ENCODE measurements around the gene THSD7A.

The THSD7A gene

GRCh38 chr7:11831736-11832495 is at the start of gene THSD7A:
Gene THSD7A, minus strand, starts transcription at chr7:11832198. Its CDS starts 252 bp downstream, at chr7:11831946.
- no peak for DNase-seq (ENCODE audit: low read depth)

DNA sequence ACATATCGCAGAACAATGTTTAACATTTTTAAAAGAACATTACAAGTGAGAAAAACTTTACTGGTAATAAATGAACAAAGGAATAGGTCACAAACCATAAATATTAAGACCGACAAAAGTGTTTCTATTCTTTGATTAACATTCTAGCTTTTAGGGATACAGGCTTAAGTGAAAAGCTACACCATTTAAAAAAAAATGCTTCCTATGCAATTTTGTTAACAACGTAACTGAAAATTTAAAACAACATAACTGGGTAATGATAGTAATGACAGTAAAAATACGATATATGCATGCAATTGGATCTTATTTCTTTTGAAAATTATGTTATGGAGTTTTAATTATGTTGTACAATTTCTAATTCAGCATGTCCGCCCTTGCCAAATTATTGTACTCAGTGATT is 49.7 kb upstream of the THSD7A start:
- no peak for DNase-seq (ENCODE audit: low read depth)

GRCh38 chr7:11875635-11876034 is 43.6 kb upstream of the THSD7A start:
- no peak for DNase-seq (ENCODE audit: low read depth)

GRCh38 chr7:11865671-11866070 is 33.7 kb upstream of the THSD7A start:
- DNase-seq (ENCODE audit: low read depth): no peak

DNA sequence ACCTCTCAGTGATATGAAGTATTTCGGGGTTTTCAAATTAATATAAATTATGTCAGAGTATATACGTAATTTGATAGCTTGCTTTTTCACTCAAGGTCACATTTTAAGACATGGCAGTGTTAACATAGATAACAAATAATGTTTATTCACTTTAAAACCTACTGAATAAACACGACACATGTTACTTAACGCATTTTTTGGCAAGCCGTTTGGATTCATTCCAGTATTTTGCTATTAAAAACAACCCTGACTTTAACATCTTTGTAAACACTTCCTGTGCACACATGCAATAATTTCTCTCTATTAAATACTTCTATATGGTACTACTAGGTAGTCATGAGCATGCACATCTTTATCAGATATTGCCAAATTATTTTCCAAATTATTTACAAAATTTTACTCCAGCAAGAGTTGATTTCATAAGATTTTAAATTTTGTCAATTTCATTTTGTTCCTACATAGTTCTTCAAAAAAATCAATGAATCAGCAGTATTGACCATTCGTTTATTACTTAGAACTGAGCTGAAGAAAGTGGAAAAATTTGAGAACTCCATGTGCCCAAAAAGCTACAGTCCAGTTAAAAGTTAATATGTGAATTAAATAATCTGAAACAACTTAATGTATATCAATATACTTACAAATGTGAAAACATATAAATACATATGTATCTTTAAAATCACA is 26.8 kb upstream of the THSD7A start:
- DNase-seq (ENCODE audit: low read depth): no peak

DNA sequence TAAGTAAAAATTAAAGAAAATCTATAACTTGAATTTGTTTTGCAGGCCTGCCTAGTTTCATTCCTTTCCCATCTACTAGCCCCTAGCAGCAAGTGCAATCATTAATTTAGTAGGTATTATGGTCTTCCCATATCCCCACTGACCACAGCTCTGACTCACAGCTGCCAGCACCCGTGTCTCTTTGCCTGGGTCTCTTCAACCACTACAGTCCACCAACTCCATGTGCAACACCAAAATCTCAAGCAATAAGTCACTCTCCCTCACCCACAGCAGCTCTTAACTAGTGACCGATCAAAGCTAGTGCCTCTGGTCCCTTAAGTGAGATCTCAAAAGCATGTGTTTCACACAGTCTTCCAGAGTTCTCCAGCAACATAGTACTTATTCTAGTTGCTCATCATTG is 26.0 kb upstream of the THSD7A start:
- no peak for DNase-seq (ENCODE audit: low read depth)

DNA sequence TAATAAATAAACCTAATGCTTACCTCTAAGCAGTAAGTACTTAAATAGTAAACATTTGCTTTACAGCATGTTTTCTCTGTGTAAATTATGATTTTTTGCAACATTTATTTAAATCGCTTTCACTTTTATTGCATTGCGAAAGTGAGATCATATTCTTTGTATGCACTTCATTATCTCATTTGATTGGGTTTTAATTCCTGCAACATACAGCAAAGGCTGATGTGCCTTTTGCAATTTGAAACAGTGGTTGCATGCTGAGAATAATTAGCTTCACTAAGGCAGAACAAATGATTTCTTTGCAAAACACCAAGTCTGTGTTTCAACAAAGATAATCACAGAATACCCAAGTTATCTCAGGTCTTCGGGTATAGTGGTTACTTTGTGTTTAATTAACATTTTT is 16.3 kb upstream of the THSD7A start:
- DNase-seq (ENCODE audit: low read depth): no peak

- no peak for DNase-seq (ENCODE audit: low read depth)
These were observed 15.3 kb upstream of the THSD7A start for GRCh38 chr7:11847336-11847735.

GRCh38 chr7:11846361-11846955 is 14.5 kb upstream of the THSD7A start:
- DNase-seq (ENCODE audit: low read depth): no peak

GRCh38 chr7:11843113-11843765 is 11.2 kb upstream of the THSD7A start:
- no peak for DNase-seq (ENCODE audit: low read depth)

DNA sequence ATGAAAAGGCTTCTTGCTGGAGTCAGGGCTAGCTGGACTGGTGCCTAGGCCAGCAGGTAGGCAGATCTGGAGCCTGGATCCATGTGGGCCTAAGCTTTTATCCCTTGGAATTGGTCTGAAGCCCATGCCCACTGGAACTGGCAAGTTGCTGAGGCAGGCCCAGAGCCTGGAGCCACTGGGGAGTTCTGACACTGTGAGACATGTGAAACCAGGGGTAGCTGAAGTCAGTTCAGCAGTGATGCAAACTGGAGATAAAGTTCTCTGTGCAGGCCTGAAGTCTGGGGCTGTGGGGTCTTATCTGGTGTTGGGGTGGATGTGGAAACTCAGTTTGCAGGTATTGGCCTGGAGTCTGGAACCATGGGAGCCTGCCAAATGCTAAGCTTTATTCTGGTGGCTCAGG is 9.7 kb upstream of the THSD7A start:
- DNase-seq (ENCODE audit: low read depth): no peak

DNA sequence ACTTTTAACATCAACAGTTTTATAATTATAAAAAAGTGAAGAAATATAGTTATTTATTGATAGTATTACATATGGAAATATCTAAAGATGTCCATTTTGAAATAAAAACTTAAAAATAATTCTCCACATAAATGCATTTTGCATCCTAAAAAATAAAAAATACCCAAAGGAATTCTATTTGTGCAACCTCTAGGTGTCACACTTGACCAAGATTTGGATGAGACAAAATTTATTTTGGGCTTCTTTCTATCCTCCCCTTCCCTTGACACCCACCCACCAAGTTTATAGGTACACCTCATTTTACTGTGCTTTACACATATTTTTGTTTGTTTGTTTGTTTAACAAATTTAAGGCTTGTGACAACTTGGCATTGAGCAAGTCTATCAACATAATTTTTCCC is 3.3 kb upstream of the THSD7A start:
- no peak for DNase-seq (ENCODE audit: low read depth)

GRCh38 chr7:11833431-11833830 is 1.4 kb upstream of the THSD7A start:
- no peak for DNase-seq (ENCODE audit: low read depth)

- DNase-seq (ENCODE audit: low read depth): no peak
These were observed 752 bp downstream of the THSD7A start for GRCh38 chr7:11831156-11831735.

DNA sequence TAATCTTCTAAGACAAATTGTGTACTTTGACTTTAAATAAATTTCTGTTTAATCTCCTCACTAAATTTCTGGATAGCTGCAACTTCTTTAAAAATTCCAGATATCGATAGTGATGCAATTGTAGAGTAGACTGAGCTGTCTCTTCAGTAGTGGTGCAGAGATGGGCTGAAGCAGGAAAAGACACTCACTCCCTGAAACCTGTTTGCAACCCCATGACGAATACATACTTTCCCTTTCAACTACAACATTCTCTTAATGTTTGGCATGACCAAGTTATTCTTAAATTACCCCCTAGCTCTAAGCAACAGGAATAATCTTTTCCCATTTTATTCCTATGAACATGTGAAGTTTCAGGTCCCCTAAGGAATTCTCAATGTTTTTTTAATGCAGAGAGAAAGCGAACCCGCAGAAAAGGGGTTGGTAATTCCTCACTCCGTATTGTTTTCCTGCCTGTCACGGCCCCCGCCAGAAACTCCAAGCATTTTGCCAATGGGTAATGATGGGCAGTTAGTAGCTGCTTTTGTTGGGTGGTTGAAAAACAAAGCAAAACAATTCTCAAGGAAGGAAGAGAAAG is 1.3 kb downstream of the THSD7A start:
- DNase-seq (ENCODE audit: low read depth): no peak

DNA sequence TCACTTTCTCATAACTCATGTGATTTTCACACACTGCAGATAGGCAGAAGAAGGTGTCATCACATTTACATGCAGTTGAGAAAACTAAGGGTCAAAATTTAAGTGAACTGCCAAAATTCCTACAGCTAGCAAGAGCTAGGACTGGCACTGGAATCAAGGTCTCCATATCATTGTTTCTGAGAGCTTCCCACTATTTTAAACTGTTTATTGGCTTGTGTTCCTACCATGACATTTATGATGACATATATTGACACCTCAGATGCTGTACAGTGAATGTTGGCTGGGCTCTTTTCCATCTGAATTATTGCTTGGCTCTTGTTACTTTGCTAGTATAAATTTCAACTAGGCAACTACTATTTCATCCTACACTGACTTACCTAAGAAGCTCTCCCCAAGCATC is 2.0 kb downstream of the THSD7A start:
- no peak for DNase-seq (ENCODE audit: low read depth)

- no peak for DNase-seq (ENCODE audit: low read depth)
These were observed 12.1 kb downstream of the THSD7A start for GRCh38 chr7:11819947-11820346.

DNA sequence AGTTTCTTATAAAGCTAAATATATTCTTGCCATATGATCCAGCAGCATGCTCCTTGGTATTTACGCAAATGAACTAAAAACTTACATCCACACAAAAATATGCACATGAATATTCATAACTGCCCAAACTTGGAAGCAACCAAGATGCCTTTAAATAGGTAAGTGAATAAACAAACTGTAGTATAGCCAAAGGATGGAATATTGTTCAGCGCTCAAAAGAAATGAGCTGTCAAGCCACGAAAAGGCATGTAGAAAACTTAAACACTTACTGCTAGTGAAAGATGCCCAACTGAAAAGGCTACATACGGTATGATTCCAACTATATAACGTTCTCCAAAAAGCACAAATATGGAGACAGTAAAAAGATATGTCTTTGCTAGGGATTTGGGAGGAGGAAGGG is 12.7 kb downstream of the THSD7A start:
- no peak for DNase-seq (ENCODE audit: low read depth)

DNA sequence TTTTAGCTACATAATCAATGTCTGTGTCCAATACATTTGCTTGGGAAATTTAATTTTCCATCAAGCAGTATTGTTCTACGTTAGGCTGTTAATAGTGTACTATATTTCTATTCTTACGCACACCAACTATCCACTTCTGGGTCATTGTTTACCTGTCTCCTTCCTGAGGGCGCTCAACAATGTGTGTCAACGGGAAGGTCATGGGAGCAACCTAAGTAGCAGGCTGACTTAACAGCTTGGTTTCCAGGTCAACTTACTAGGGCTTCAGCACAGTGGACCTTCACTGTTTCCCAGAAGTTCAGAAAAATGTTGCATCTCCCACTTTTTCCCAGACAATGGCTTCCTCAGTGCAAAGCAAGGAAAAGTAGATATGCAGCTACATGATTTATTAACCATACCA is 13.7 kb downstream of the THSD7A start:
- DNase-seq (ENCODE audit: low read depth): no peak

GRCh38 chr7:11817111-11817740 is 14.8 kb downstream of the THSD7A start:
- no peak for DNase-seq (ENCODE audit: low read depth)

DNA sequence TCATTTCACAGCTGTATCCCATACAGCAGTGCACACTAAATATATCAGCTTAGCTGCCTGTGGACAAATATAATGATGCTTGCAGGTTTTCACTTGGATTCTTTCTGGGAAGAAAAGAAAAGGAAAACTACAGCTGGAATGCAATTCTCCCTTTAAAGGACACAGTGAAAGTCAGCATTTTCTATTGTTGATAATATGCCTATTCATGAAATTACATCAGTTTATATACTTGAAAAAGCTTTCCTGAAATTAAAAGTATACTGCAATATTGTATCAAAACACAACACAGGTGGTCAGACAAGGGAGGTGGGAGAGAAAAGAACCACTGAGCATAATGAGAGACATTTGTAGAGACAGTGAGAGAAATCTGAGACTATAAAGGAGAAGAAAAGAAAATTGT is 20.3 kb downstream of the THSD7A start:
- no peak for DNase-seq (ENCODE audit: low read depth)
